GM23248 (cell line): ENCODE results near the gene SHD.

Experiments used
- EZH2 ChIP-seq: fragments of 200-600 bp; sonication (generic); IDR thresholded peaks from 2 replicates; pipeline ENCODE4 v1.6.1; 2018; ENCODE audit warnings: antibody characterized with exemption, mild to moderate bottlenecking; ENCODE audit not compliant: insufficient read depth, poor library complexity, severe bottlenecking
- EZH2phosphoT487 ChIP-seq: fragments of 200-600 bp; sonication (generic); IDR thresholded peaks from 2 replicates; pipeline ENCODE4 v1.6.1; 2018; ENCODE audit warnings: antibody characterized with exemption, moderate library complexity, mild to moderate bottlenecking, low read depth; ENCODE audit not compliant: insufficient read depth

DNA sequence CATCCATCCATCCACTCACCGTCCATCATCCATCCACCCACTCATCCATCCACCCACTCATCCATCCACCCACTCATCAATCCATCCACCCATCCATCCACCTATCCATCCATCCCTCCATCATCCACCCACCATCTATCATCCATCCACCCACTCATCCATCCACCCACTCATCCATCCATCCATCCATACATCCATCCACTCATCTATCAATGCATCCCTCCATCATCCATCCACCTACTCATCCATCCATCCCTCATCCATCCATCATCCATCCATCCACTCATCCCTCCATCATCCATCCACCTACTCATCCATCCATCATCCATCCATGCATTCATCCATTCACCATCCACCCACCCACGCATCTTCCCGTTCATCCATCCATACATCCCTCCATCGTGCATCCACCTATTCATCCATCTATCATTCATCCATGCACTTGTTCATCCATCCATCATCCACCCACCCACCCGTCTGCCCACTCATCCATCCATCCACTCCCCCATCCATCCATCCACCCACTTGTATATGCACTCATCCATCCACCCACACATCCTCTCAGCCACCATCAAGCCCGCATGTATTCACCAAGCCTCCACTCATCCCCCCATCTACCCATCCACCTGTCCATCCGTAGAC, 56.0 kb downstream of the SHD start:
- TF ChIP-seq EZH2, result no peak
- no peak for TF ChIP-seq EZH2phosphoT487
